GM12864 (cell line): ENCODE data around the gene HIP1R.
"Not testable (repeated sequence)": the region's sequence is repeated elsewhere in the genome, so short reads cannot be mapped to it uniquely, and the experiment has no call there.

Experiments used
- DNase-seq: peaks from one replicate; pipeline ENCODE4 v3.0.0-alpha.2; 2011; ENCODE audit warnings: low read depth
- H3K4me3 ChIP-seq: 2 replicates; pipeline ENCODE4 v1.5.1; 2011; ENCODE audit warnings: mild to moderate bottlenecking, low read depth, low read length, control low read depth
- CTCF ChIP-seq: IDR thresholded peaks from 2 replicates; pipeline ENCODE4 v1.5.1; 2011; ENCODE audit warnings: low read depth, mild to moderate bottlenecking, moderate library complexity, low read length, control low read depth, inconsistent platforms; ENCODE audit errors: missing control alignments

The HIP1R gene

GRCh38 chr12:122895320-122895703 lies 60.1 kb downstream of the HIP1R start:
- peak overlapping the region; percentile 54 for H3K4me3 ChIP-seq
- TF ChIP-seq CTCF = no peak
- no peak for DNase-seq

GRCh38 chr12:122895704-122896636 lies 60.7 kb downstream of the HIP1R start, which contains the start of gene VPS37B:
Gene VPS37B (minus strand): TSS chr12:122896124. CDS start chr12:122896062, 62 bp downstream.
- DNase-seq = no peak
- peak within 1 kb of the TSS; percentile 54 for H3K4me3 ChIP-seq
- TF ChIP-seq CTCF = no peak

GRCh38 chr12:122896662-122897061 lies 61.4 kb downstream of the HIP1R start:
- TF ChIP-seq CTCF = no peak
- no peak overlapping the region for H3K4me3 ChIP-seq
- DNase-seq = no peak

GRCh38 chr12:122899887-122900286 lies 64.6 kb downstream of the HIP1R start:
- no peak overlapping the region for H3K4me3 ChIP-seq
- DNase-seq = no peak
- no peak for TF ChIP-seq CTCF

GRCh38 chr12:122902854-122903692 lies 67.8 kb downstream of the HIP1R start:
- no peak for TF ChIP-seq CTCF
- DNase-seq = no peak
- H3K4me3 ChIP-seq = no peak overlapping the region

GRCh38 chr12:122903693-122904034 lies 68.4 kb downstream of the HIP1R start:
- no peak overlapping the region for H3K4me3 ChIP-seq
- DNase-seq = no peak
- no peak for TF ChIP-seq CTCF

- not testable (repeated sequence) for H3K4me3 ChIP-seq, DNase-seq
Observed at GRCh38 chr12:122905258-122905657, 70.0 kb downstream of the HIP1R start.
